HG03103 (cell line): ENCODE data around the gene KCTD16.

Source experiments
- ATAC-seq: cut with Tn5 transposase; IDR thresholded peaks from one replicate; pipeline ENCODE4 v1.9.1; 2021; ENCODE audit warnings: low read depth; ENCODE audit not compliant: unreplicated experiment

The KCTD16 gene

DNA sequence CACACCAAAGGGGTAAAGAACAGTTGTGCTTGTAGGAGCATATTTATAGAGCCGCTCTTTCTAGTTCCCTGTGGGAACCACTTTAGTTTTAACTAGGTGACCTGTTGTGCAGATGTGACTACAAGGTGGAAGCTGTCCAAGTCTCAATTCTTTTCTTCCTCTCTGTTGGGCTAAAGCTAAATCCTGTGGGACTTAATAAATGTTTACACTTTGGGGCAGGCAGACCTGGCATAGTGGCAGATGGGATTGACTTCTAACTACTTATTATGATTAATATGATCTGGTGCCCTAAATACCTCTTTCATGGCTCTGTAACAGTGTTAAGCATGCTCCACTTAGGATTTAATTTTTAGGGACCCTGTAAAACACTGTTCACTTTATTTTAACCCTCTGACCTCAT is 265.3 kb downstream of the KCTD16 start:
- no peak for ATAC-seq

GRCh38 chr5:144438237-144438636 is 267.6 kb downstream of the KCTD16 start:
- ATAC-seq = no peak

DNA sequence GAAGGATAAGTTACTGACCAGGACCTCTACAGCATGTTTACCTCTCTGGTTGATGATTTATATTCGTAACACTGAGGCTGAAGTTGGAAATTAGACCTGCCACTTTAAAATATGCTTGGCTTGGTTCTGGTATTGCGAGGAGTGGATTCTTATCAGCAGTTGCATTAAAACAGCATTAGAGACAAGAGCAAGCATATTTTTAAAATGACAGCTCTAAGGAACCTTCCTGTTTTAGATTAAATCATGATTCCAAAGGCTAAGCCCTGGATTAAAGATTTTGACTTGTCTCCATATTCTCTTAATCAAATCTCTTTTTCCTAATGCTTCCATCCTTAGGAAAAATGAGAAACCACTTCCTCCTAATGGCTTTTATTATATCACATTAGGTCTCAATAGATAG is 277.8 kb downstream of the KCTD16 start:
- ATAC-seq = no peak

DNA sequence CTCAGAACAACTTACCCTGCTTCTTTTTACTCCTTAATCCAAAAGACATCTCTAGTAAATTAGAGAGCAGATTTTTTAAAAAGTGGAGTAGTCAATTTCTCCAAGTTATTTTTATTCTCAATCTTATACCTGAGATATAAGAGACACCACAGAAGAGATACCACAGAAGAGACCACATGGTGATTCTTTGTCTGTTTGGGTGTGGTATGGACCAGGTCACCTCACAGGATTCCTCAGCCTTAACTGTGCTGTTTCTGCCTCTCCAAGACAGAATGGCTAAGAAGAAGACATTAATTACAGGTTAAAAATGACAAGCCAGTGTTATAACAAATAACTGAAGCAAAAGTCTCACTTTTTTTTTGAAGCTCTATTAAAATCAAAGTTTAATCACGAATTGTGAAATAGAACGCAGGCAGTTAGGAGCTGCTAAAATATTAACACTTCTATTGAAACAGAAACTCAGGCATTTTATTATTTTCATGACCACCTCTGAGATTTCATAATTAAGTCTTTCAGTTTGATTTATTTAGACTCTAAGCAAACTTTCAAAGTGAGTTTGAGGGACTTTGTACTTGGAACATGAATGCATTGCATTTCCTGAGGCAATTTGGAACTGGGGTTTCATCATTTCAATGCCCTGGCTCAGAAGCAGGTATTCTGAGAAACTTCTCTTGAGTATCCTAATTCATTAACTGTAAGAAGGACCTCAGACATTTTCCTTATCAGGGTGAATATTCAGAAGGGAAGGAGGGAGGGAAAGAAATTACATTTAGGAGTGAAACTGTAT is 280.7 kb downstream of the KCTD16 start:
- ATAC-seq = no peak

DNA sequence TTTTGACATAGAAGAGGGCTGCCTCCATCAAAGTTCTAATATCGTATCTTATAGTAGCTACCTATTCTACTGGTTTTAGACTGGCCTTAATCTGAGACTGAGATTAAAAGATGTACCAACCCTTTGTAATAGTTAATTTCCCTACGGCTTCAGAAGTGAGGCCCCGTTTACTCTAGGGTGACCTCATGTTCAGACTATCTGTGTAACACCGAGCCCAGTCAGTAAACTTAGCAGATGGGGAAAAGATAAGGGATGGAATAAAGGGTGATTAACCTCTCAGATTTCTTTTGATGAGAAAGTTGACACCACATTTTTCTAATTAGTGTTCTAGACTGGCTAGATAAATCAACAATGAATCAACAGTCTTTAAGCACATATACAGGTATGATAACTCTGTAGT is 283.1 kb downstream of the KCTD16 start:
- ATAC-seq = no peak

GRCh38 chr5:144457160-144457559 is 286.5 kb downstream of the KCTD16 start:
- no peak for ATAC-seq

DNA sequence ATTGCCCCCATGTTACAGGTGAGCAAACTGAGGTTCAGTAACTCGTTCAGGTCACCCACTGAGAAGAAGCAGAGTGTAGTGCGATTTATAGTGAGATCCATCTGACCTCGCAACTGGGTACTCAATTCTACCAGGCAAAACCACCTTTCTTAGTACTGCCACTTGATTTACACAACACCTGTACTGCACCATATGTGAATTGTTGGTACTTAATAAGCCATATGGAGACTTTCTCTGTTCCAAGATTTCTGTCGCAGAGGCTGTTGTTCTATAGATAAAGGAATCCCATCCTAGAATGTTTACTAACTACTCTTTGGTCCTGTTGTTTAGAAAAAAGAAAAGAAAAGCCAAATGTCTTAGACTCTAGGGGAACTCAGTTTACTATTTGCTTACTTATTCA is 287.5 kb downstream of the KCTD16 start:
- ATAC-seq = no peak

DNA sequence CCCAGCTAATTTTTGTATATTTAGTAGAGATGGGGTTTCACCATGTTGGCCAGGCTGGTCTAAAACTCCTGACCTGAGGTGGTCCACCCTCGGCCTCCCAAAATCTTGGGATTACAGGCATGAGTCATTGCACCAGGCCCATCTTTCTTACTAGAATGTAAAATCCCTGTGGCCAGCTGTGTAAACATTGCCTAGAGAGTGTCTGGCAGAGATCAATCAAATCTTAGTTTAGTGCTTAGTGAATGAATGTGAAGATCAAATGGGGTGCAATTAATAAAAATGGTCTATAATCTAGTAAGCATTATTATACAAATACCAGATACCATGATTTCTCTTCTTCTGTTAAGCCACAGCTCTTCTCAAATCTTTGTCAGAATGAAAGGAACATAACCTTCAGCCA is 289.9 kb downstream of the KCTD16 start:
- no peak for ATAC-seq

DNA sequence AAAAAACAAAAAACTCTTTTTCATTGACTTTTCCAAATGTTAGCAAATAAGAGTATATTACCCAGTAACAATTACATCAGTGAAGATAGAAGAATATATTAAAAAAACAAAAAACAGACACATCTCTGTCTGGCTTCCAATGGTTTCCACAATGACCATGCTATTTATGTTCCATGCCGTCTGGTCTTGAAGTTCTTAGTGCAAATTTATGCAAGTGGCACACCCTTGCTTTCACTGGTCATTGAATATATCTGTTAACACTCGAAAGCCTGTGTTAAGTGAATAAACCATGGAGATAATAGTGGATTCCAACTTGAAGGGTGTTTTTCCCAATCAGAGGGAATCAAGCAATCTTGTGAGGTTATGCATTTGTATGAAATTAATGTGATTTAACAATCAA is 291.9 kb downstream of the KCTD16 start:
- ATAC-seq = no peak

- no peak for ATAC-seq
These were observed 293.0 kb downstream of the KCTD16 start for GRCh38 chr5:144463481-144464223.

DNA sequence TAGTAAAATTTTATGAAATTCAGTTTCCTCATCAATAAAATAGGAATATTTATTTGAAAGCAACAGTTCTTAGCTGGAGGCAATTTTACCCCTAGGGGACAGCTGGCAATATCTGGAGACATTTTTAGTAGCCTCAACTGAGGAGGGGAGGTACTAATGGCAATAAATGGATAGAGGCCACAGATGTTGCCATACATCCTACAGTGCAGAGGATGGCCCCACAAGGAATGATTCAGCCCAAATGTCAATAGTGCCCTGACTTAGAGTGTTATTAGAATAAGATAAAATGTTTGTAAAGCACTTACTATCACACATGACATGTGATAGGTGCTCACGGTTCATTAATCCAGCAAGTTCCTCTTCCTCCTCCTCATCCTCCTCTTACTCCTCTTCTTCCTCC is 293.6 kb downstream of the KCTD16 start:
- ATAC-seq = no peak

DNA sequence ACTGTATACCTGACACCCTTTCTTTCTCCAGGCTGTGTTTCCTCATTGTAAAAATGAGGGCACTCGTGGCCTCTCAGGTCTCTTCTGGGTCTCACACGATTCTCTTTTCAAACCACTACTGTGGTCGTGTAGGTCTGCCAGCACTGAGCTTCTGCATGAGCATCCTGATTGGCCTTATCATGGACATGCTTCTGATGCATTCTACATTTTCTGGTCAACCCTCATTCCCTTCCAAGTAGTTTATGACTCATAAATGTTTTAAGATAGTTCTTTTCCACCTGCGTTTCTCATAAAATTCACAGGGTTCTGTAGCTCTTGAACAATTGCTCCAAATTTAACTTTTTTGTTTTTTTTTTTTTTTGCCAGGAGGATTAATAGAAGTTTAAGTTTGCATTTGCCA is 294.8 kb downstream of the KCTD16 start:
- ATAC-seq = no peak

GRCh38 chr5:144467792-144468191 is 297.1 kb downstream of the KCTD16 start:
- ATAC-seq = no peak

- no peak for ATAC-seq
These were observed 297.9 kb downstream of the KCTD16 start for GRCh38 chr5:144468571-144468970.

GRCh38 chr5:144469106-144469505 is 298.4 kb downstream of the KCTD16 start:
- no peak for ATAC-seq

DNA sequence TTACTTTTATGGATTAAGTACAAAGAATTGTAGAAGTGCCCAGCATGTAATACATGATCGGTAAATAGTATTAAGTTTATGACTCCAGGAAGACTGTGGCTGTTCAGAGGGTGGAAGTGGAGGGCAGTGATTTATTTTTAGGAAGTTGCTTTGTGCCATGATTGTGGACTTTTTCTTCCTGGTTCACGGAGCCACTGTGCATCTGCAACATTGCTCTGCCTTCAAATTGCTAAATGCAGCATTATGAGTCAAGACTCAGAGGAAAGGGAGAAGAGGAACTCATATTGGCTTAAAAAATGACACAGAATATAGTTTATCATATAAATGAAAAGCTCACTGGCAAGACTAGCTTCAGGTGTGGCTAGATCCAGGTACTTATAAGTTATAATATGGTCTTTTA is 301.5 kb downstream of the KCTD16 start:
- no peak for ATAC-seq

DNA sequence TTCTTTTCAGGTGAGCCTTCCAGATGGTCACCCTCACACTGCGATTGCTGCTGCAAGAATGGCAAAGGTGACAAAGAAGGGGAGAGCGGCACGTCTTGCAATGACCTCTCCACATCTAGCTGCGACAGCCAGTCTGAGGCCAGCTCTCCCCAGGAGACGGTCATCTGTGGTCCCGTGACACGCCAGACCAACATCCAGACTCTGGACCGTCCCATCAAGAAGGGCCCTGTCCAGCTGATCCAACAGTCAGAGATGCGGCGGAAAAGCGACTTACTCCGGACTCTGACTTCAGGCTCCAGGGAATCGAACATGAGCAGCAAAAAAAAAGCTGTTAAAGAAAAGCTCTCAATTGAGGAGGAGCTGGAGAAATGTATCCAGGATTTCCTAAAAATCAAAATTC is 303.0 kb downstream of the KCTD16 start:
- ATAC-seq = no peak

- no peak for ATAC-seq
These were observed 307.9 kb downstream of the KCTD16 start for GRCh38 chr5:144478565-144478964.

DNA sequence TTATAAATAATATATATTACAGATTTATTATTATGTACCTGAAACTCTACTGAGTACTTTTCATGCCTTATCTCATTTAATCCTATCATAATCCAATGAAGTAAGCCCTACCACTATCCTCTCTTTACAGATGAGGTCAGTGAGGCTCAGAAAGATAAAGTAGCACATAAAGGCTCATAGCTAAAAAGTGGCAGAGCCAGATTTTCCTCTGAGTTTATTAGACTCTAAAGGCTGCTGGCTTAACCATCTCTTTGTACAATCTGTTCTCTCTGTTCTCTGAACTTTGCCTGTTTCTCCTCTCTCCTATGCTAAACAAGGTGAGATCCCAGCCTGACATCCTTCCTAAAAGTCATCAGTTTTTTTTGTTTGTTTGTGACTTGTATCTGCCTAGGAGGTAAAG is 311.2 kb downstream of the KCTD16 start:
- ATAC-seq = no peak

DNA sequence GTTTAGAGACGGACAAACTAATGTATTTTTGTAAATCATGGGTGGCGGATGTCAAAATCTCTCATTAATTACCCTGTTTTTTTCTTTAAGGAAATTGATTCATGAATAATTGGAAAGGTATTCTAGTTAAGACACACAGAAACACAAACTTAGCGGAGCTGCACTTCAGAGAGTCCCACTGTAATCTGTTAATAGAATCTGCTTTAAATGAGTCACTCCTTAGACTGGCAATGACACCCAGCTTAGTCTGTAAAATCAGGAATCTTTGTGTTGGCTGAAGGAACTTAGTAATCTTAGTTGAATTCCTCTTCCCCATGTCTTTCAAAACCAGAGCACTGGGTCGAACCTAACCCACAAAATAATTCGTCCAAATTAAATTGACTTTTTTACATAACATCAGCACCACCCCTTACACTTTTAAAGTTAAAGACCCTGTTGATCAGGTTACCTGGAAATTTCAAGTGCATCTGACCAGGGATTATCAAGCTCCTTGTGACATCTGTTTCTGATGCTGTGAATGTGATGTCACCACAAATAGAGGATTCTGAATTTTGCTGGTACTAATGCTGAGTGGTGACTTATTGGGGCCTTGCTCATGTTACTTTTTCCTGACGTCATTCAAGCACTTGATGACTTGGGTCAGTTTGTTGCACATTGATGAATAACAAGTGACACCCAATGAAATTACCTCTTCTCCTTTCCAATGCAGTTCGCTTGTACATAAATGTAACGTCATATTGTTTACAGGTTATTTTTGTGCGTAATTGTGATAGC is 313.6 kb downstream of the KCTD16 start:
- ATAC-seq = no peak

DNA sequence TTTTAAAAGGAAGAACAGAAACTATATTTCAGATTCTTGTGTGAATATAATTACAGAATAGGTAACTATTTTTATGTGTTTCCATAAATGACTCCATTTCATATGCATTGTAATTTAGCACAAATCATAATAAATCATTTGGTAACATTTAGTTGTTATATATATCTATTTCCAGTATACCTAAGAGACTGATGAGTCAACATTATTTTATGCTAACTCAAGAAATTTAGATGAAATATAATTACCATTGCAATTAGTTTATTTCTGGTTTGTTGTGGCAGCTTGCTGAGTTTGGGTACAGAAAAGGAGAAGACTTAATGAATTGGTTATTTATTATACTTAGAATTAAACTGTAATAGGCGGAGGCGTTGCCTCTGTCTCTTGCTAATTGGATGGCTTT is 314.9 kb downstream of the KCTD16 start:
- ATAC-seq = no peak
